HL-60 (cell line): ENCODE results near the gene MPRIP.

Experiments
- DNase-seq, 2 experiments: peaks; one replicate each; pipeline ENCODE4 v3.0.0-alpha.2; 2010 to 2020; ENCODE audit warnings: low read depth in 1 of 2, low spot score in 1 of 2
- H3K27ac ChIP-seq: fragments of 250-450 bp; sonication (Bioruptor Pico); replicated peaks from 2 replicates; pipeline ENCODE4 v1.5.1; 2020; ENCODE audit warnings: mild to moderate bottlenecking, moderate library complexity
- H3K27me3 ChIP-seq: fragments of 250-450 bp; sonication (Bioruptor Pico); 2 replicates; pipeline ENCODE4 v1.5.1; 2021; ENCODE audit warnings: mild to moderate bottlenecking, moderate library complexity; ENCODE audit not compliant: insufficient read depth, poor library complexity, severe bottlenecking
- H3K4me3 ChIP-seq: replicated peaks from 2 replicates; pipeline ENCODE4 v1.5.1; 2011; ENCODE audit warnings: mild to moderate bottlenecking, control low read depth, low read length; ENCODE audit not compliant: insufficient read depth
- CTCF ChIP-seq: IDR thresholded peaks from one replicate; pipeline ENCODE4 v1.5.1; 2011; ENCODE audit warnings: low read length, control low read depth, inconsistent platforms; ENCODE audit not compliant: insufficient read depth
- GABPA ChIP-seq: IDR thresholded peaks from 2 replicates; pipeline ENCODE4 v1.6.1; 2012; ENCODE audit warnings: low read depth
- POLR2AphosphoS5 ChIP-seq: IDR thresholded peaks from 2 replicates; pipeline ENCODE4 v1.6.1; 2012; ENCODE audit warnings: low read depth
- REST ChIP-seq: IDR thresholded peaks from 2 replicates; pipeline ENCODE4 v1.6.1; 2012; ENCODE audit warnings: low read depth; ENCODE audit not compliant: insufficient replicate concordance
- SPI1 ChIP-seq: IDR thresholded peaks from 2 replicates; pipeline ENCODE4 v1.6.1; 2012; ENCODE audit warnings: low read depth, mild to moderate bottlenecking, borderline replicate concordance

MPRIP gene

GRCh38 chr17:17203173-17203730 is 161.0 kb downstream of the MPRIP start:
- no peak overlapping the region for H3K4me3 ChIP-seq
- TF ChIP-seq SPI1 (no peak), REST (no peak), GABPA (no peak), POLR2AphosphoS5 (no peak), CTCF (no peak)
- no peak for DNase-seq
- no peaks in the 10 kb centered on the region for H3K27me3 ChIP-seq
- no peak overlapping the region for H3K27ac ChIP-seq

- Histone ChIP-seq H3K27me3 (no peaks in the 10 kb centered on the region), H3K27ac (peak overlapping the region; percentile 82), H3K4me3 (peak overlapping the region; percentile 64)
- DNase-seq, result peak in 1 of 2 experiments; percentile 17
- no peak for TF ChIP-seq GABPA
- TF ChIP-seq SPI1, result no peak
- TF ChIP-seq CTCF, result no peak
- TF ChIP-seq POLR2AphosphoS5, result no peak; the same call in 1 of the 2 replicates
- TF ChIP-seq REST, result no peak
Measured at GRCh38 chr17:17204041-17204591, 161.9 kb downstream of the MPRIP start.

- Histone ChIP-seq H3K4me3 (peak overlapping the region; percentile 64), H3K27me3 (no peaks in the 10 kb centered on the region), H3K27ac (peak overlapping the region; percentile 82)
- peak in 1 of 2 experiments; percentile 5 for DNase-seq
- no peak for TF ChIP-seq SPI1
- no peak for TF ChIP-seq REST
- TF ChIP-seq POLR2AphosphoS5, result 0 out of 2 replicates have a peak, but pooled peaks have one; percentile 15
Measured at GRCh38 chr17:17204635-17205231, 162.5 kb downstream of the MPRIP start.
